ENCODE data around the gene FNDC3B.
"Not testable (repeated sequence)": the region's sequence is repeated elsewhere in the genome, so short reads cannot be mapped to it uniquely, and the experiment has no call there.

The FNDC3B gene

DNA sequence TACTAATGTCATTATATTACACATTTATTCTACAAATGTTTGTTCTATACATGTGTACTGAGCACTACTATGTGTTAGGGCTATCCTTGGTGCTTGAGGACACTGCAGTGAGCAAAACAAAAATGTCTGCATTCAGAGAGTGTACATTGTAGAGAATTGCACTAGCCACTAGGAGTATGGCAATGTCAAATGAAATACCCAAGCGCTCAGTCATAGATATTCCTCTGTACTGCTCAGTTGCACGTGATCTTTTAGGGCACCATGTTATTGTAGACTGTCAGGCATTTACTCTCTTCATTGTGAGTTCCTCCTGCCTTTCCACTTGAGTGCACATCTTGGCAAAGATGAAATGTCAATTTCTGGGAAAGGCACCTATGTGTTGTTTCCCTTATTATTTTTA is 36.8 kb downstream of the FNDC3B start:
- no peak for DNase-seq

DNA sequence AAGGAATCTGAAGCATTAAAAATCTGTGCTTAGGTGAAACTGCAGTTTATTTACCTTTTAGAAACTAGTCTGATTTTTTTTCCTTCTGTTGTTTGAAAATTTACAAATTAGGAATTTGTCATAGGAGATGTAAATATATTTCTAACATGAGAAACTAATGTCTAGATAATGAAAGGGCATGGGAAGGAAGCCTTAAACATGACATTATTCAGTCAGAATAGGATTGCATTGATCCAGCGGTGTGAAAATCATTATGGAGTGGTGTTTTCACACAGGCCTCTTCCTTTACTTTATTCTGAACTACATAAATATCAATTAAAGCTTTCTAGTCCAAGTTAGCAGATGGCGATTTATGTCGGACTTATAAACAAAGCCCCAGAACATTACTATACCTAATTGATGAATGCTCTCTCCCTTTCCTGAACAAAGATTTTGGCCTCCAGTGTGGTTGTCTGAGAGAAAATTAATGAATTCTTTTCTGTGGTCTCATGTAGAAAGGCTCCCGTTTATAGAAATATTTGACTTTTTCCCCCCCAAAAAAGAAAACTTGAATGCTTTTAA is 37.9 kb downstream of the FNDC3B start:
- no peak for DNase-seq

DNA sequence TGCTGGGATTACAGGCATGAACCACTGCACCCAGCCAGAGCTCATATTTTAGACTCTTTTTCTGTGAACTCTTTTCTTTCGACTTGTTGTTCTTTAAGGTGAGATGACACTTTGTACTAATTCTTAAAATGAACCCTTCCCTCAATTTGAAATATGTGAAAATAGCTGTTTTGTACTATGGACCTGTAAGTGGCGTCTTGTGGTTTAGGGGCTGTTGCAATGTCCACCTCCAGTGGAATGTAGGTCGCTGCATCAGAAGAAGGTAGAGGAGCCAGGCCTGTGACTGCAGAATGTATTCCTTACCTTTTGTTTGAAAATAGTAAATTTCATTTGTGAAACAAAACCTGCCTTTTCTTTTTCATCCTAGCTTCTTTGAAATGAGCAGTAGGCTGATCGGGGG is 38.9 kb downstream of the FNDC3B start:
- no peak for DNase-seq

DNA sequence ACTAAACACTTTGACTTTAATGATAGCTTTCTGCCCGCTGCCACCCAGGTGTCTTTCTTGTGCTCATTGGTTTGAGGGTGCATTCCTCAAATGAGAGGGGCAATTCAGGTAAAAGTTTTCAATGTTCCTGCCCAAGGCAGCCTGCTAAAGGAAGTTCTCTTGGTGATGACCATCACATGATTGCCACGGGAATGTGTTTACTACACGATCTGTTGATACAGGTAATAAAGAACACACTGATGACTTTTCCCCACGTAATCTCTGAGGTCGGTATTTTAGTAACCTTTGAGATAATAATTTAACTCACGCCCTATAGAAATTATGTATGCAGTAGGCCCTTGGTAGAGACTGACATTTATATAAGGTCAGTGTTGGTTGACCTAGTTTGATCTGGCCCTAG is 39.3 kb downstream of the FNDC3B start:
- DNase-seq = no peak

DNA sequence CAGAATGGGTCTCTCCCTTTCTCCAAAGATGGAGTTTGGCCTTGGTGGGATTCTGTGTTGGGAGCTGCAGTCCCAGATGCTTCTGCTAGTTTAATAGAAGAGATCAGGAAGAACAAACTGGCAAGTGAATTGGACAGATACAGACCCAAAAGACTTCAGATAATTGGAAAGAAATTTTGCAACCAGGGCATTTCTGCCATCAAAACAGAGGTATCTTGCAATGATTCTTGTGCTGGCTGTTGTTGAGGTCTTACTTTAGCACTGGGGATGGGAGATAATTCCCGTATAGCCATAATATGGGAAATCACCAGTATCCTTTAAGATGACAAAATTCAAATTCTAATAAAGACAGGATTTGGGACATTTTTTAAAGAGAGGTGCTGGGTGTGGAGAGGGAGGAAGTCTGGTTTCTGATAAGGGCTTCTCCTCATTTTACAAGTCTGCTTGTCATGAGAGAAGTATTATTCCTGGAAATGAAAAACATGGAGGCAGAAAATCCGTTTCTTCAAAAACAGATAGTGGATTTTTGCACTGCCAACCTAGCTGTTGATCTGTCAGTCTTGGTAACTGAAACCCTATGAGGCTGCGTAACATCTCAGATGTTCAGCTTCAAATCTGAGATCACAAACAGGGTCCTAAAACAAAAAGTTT is 40.1 kb downstream of the FNDC3B start:
- DNase-seq = no peak

DNA sequence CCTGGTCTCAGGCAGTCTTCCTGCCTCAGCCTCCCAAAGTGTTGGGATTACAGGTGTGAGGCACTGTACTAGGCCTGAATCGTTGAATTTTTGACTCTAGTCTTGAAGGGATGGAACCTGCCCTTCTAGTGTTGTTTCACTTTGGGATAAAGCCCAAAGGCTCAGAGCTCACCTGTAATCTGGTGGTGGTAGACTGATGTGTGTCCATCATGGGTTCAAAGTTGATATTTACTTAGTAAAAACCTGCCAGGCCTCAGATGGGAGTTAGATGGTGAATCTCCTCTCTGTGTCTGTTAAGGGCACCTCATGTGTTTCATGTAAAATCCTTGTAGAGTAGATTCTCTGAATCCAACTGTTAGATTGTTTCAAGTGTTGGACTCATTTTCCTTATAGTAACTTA is 41.1 kb downstream of the FNDC3B start:
- no peak for DNase-seq

DNA sequence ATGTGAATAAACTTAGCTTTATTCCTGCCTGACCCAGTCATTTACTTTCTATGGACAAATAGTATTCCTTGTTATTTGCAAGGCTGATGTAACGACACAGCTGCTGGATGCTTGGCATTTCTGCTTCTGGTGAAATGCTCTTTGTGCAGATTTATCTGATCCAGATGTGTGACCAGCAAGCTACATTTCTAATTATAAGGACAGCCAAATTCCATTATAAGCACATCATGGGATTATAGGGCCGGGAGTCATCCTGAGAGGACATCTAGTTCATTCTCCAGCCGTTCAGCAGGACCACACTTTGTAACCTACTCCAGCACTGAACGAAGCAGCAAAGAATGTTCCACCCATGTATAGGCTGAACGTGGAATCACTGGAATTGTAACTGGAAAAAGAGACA is 42.9 kb downstream of the FNDC3B start:
- DNase-seq = peak in 1 of 2 experiments; percentile 36

DNA sequence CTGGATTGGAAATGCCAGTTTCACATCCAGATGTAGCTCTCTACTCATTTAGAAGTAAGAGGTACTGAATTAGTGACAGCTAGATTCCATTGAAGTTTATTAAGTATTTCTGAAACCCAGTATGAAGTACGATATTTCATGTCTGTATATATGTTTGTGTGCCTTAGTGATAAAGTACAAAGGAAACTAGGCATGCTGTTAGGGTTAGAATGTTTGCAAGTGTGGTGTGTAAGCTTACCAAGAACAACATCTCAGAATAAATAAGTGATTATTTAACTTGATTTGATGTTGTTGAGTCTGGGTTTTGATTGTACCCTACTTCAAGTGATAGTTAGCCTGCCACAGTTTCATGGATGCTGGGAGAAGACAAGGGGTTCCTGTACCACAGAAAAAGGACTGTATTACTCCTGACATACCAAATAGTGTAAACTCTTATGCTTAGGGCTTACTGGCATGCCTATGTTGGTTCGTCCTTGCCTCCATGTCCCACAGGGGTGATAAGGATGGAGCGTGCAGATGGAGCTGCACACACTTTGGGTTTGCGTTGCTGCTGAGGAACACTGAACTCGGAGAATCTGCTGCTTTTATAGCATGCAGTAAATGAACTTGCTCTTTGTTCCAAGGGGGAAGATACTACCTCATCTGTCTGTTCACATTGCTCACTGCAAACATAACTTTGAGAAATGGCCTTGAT is 43.6 kb downstream of the FNDC3B start:
- DNase-seq = no peak

DNA sequence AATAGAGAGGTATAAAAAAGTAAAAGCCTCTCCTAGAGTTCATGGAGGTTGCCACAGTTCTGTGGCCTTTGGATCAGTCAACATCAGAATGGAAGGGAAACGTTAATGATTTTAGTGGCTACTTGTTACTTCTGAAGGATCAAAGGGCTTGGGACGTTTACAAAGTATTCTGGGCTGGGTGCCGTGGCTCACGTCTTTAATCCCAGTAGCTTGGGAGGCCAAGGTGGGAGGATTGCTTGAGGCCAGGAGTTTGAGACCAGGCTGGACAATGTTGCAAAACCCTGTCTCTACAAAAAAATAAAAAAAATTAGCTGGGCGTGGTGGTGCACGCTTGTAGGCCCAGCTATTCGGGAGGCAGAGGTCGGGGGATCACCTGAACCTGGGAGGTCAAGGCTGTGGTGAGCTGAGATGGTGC is 44.6 kb downstream of the FNDC3B start:
- DNase-seq = no peak

DNA sequence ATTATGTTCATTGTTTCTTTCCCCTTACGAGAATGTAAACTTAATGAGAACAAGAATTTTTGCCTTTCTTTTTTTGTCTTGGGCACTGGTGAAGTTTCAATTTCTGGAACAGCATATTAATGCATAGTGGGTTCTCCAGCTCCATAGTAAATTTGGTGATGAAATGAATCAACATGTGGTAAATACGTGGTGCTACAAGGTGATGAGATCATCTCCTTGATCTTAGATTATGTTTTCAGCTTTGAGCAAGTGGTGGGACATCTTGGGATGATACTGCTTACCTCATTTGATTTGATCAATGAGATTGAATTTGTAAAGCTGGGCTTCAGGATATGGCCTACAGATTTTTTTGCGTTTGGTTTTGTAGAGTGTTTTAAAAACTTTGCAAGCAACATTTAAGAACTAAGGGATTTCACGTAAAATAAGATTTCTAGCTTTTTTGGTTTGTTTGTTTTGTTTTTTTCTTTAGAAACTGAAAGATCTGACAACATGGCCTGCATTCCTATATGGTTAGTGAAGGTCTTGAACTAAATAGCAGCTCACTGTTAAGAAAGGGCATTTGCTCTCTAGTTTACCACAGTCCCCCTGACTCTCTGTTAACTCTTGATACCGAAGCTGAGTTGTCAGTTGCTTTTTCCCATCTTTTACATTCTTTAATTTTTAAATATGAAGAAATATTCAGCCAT is 45.6 kb downstream of the FNDC3B start:
- DNase-seq = no peak

DNA sequence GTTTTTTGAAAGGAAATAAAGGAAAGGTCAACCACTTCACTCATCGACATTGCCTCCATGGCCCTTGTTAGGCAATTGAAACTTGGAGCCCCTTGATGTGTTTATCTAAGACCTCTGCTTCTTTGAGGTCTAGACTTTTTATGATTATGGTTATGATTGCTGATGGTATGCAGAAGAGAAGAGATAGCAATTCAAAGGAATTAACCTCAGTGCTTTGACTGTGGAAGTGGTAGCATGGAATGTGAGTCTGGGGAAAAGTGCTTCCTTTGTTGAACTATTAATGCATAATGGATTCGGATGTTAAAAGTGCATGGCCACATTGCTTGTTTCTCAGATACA is 46.1 kb downstream of the FNDC3B start:
- DNase-seq = no peak

DNA sequence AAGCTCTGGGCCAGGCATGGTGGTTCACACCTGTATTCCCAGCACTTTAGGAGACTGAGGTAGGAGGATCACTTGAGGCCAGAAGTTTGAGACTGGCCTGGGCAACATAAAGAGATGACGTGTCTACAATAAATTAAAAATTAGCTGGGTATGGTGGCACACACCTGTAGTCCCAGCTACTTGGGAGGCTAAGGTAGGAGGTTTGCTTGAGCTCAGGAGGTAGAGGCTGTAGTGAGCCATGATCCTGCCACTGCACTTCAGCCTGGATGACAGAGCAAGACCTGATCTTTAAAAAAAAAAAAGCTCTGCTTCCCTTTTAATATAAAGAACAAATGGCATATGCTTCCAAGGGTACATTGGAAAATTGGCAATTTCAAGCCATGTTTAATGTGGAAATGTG is 46.7 kb downstream of the FNDC3B start:
- DNase-seq = no peak

DNA sequence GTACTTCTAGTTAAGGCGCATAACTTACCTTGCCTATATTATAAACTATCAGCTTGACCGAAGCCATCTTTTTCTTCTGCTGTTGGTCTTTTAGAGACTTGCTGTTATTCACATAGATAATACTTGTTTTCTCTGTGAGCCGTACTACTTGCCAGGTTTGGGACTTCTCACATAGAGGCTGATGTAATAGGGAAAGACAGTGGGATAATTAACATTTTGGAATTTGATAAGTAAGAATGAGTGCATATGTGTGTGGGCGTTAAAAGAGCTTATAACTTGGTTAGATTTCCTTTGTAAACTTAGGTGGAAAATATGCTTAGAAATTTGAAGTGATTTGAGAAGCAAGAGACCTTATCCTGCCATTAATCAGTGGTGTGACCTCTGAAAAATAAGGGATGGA is 47.8 kb downstream of the FNDC3B start:
- DNase-seq = no peak

DNA sequence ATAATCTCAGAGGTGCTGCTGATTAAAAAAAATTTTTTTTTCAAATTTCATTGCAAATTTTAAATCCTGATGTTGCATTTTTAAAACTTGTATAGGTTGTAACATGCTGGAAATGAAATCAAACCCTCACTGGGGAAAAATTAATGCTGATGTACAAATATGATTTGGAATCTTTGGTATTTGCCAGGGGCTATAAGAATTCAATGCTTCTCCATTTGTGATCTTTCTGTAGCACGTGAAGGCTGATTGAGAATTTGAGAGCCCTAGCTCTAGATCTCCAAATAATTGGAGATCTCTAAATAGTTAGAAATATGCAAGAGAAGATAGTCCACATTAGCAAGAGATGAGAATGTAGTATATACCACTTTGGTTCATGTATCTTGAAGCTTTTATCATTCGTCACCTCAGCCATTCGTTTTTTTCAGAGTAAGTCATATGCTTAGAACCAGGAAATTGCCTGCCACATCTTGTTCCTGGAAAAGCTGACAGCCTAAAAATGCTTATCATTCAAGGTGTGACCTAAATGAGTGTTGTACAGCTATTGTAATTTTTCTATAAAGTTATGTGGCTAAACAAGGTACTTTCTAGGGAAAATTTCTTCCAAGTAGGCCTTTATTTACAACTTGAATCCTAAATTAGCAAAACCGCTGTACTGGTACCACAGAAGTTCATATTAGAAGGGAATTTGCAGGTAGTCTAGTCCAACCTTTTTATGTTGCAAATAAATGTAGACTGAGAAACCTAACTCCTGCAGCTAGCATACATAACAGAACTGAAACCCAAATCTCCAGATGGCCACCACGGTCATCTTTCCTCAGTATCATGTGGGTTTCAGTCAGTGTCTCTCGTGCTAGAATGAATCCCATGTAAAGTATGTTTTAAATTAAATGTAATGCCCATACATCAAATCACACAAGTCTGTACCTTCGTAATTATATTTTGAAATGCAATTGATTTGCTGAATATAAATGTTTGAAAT is 48.5 kb downstream of the FNDC3B start:
- DNase-seq = no peak

DNA sequence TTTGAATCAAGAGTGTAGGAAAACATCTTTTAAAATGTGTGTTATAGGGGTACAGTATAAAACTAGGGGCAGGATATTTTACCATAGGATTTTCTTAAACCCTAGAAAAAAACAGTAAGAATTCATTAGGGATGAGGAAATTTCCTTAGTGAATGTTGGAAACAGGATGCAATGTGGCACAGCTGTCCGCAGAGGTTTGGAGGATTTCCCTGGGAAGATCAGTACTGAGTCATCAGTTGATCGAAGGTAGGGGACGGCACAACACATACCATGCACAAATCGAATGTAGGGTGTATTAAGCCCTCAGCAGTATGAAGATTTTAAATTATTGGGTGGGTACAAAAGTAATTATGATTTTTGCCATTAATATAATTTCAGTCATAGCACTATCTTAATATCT is 49.9 kb downstream of the FNDC3B start:
- no peak for DNase-seq

DNA sequence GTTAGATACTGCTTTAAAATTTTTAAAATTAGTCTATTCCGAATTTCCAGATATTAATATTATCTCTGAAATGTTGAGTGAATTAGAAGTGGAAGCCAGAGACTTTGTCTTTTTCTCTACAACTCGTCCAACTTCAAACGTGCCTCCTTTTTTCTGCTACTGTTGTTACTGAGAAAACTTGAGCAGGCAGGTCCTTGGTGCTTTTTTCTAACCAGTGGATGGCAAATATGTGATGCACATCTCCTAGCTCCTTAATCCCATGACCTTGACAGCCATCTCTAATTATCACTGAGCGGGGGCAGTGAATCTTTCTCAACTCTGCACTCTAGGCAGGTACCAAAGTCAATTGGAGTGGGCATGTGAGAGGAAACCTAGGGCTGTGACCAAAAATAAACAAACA is 50.7 kb downstream of the FNDC3B start:
- no peak for DNase-seq

DNA sequence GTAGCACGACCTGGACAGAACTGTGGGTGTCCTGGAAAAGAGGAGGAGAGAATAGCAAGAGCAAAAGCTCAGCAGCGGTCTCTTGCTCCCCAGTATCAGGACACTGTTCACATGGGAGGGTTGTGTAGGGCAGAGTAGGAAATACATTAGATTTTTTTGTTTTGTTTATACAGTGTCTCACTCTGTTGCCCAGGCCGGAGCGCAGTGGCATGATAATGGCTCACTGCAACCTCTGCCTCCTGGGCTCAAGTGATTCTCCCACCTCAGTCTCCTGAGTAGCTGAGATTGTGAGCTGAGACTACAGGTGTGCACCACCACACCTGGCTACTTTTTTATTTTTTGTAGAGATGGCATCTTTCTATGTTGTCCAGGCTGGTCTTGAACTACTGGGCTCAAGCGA is 53.3 kb downstream of the FNDC3B start:
- no peak for DNase-seq

DNA sequence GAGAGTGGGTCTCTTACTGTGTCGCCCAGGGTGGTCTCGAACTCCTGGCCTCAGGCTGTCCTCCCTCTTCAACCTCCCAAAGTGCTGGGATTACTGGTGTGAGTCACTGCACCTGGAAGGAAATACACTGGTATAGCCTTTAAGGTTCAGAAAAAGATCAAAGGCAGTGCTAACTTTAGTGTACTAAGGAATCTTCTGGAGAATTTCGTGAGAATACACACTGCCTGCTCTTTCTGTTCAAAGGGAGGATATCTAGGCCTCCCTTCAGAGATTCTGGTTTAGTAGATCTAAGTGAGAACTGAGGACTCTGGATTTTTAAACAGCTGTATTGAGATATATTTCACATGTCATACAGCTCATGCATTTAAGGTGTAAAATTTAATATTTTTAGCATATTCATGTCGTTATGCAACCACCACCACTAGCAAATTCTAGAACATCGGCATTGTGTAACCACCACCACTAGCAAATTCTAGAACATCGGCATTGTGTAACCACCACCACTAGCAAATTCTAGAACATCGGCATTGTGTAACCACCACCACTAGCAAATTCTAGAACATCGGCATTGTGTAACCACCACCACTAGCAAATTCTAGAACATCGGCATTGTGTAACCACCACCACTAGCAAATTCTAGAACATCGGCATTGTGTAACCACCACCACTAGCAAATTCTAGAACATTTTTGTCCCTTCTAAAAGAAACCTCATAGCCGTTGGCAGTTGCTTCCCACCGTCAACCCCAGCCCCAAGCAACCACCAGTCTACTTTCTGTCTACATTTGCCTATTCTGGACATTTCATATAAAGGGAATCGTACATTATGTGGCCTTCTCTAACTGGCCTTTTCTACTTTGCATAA is 54.4 kb downstream of the FNDC3B start:
- DNase-seq = not testable (repeated sequence)

DNA sequence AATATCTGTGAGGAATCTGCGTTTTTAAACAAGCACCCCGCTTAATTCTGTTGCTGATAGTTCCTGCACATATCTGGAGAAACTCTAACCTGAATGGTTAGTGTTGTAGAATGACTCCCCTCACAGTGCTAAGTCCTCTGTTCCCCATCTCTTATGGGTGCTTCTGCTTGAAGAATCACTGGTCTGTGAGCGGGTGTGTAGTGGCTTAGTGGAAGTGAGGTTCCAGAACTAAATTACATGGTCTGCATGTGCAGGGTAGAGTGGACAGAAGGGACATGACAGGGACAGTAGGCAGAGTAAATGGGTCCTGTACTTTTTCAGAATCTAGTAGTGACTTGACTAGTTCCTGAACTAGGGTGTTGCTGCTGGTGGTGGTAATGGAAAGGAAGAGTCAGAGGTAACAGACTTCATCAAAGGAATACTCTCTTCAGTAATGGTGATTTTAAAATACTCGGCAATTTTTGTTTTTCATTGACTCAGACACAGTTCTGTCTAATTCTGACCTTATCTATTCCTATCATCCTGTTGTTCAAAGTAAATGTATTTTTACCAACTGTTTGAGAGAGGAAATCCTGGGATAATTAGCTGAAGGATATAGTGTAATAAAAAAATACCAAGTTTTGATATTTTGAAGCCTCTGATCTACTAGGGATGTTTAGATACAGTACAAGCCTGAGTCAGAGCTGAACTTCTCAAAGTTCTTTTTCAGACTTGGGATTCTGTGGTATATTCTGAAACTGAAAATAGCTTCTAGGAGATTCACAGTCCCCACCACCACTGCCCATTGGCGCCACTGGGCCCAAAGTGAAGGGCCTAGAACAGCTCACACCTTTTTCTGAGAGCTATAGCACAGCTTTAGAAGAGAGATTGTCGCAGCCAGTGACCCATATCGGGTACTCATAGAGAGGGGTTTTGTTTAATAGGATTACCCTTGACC is 55.5 kb downstream of the FNDC3B start:
- peak in 1 of 2 experiments; percentile 27 for DNase-seq

DNA sequence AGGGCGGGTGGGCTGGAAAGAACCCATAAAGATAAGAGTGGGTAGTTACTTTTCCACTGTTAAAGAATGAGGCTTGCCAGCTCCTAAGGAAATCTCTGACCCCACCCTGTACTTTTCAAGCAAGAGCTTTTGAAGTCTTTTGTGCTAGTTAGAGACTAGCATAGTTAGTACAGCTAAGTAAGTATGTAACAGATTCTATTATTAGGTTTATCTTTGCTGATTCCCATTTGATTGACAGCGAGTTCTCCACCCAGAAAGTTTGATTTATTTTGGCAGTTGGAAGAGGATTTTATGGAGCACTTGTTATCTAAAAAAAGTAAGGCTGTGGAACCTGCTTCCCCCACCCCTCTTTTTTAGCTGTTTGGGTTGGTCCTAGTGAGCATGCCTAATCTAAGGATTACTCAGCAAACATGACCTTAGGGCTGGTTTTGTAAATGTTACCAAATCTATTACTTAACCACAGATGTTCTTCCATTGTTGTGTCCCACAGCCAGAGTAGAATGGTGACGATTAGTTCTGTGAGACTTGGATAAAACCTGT is 57.6 kb downstream of the FNDC3B start:
- DNase-seq = peak in 1 of 2 experiments; percentile 32
